Fibroblast of lung (primary cell): ENCODE data around the gene PTGFRN. TPM values are rescaled to one million over a fixed set of nuclear protein-coding genes. Genes with fewer than 3 reads are reported as not detected.

Source experiments
- DNase-seq, 2 donors: peaks; one replicate each; pipeline versions ENCODE4 v3.0.0 to v3.0.0-alpha.2; 2010; ENCODE audit warnings: low read depth in 2 of 2
- H2AFZ ChIP-seq: 2 replicates; pipeline ENCODE4 v1.5.1; 2012; ENCODE audit warnings: low read length, control low read depth, inconsistent platforms
- H3K27ac ChIP-seq: 2 replicates; pipeline ENCODE4 v1.5.1; 2011; ENCODE audit warnings: low read length, control low read depth; ENCODE audit not compliant: insufficient read depth
- H3K27me3 ChIP-seq: 2 replicates; pipeline ENCODE4 v1.5.1; 2011; ENCODE audit warnings: mild to moderate bottlenecking, low read length; ENCODE audit not compliant: control insufficient read depth, insufficient read depth
- H3K36me3 ChIP-seq: 2 replicates; pipeline ENCODE4 v1.5.1; 2011; ENCODE audit warnings: low read length; ENCODE audit not compliant: control insufficient read depth, insufficient read depth
- H3K4me1 ChIP-seq: 2 replicates; pipeline ENCODE4 v1.5.1; 2011; ENCODE audit warnings: low read length; ENCODE audit not compliant: control insufficient read depth, insufficient read depth; ENCODE audit errors: extremely low read depth
- H3K4me2 ChIP-seq: 2 replicates; pipeline ENCODE4 v1.5.1; 2011; ENCODE audit warnings: low read length, control low read depth; ENCODE audit not compliant: insufficient read depth; ENCODE audit errors: extremely low read depth
- H3K4me3 ChIP-seq, 4 experiments: fragments of 200-600 bp in 1 of 4; sonication (generic) in 1 of 4; replicated peaks in 1 of 4; 2 replicates each; pipeline ENCODE4 v1.5.1; 2011 to 2016; ENCODE audit warnings: low read length in 4 of 4, low read depth in 3 of 4, mild to moderate bottlenecking in 3 of 4, control low read depth in 2 of 4, inconsistent platforms in 1 of 4, mixed read lengths in 1 of 4; ENCODE audit not compliant: insufficient read depth in 1 of 4; ENCODE audit errors: control extremely low read depth in 1 of 4
- H3K79me2 ChIP-seq: 2 replicates; pipeline ENCODE4 v1.5.1; 2012; ENCODE audit warnings: mild to moderate bottlenecking, low read length, inconsistent platforms; ENCODE audit not compliant: control insufficient read depth, insufficient read depth
- H3K9ac ChIP-seq: 2 replicates; pipeline ENCODE4 v1.5.1; 2011; ENCODE audit warnings: mild to moderate bottlenecking, low read length, control low read depth; ENCODE audit not compliant: insufficient read depth
- H3K9me3 ChIP-seq: 2 replicates; pipeline ENCODE4 v1.5.1; 2012; ENCODE audit warnings: low read depth, low read length; ENCODE audit not compliant: control insufficient read depth, insufficient read depth
- H4K20me1 ChIP-seq: 2 replicates; pipeline ENCODE4 v1.5.1; 2011; ENCODE audit warnings: low read length; ENCODE audit not compliant: control insufficient read depth, insufficient read depth; ENCODE audit errors: extremely low read depth
- EZH2 ChIP-seq: IDR thresholded peaks from 2 replicates; pipeline ENCODE4 v1.5.1; 2012; ENCODE audit warnings: low read length, control low read depth, mild to moderate bottlenecking; ENCODE audit errors: missing control alignments
- polyA plus RNA-seq, 2 donors: library from polyadenylated mRNA; depleted of rRNA in 1 of 2; stranded (reverse) in 1 of 2; unstranded in 1 of 2; fragments of >200 nt; gene quantifications; 2 replicates each; pipeline ENCODE4 v1.2.1, GENCODE V29; 2011 to 2012; ENCODE audit warnings: missing spikeins in 1 of 2
- total RNA-seq: library from RNA; depleted of rRNA; stranded (reverse); fragments of >200 nt; gene quantifications from 2 replicates; pipeline ENCODE4 v1.2.1, GENCODE V29; 2014
- TF ChIP-seq, protein P1 (sequence below), 2 donors: IDR thresholded peaks in 1 of 2; conservative IDR thresholded peaks in 1 of 2; 1 replicate in 1 of 2; 2 replicates in 1 of 2; pipeline ENCODE4 v1.5.1; 2011 to 2012; ENCODE audit warnings: low read length in 2 of 2, control low read depth in 1 of 2, inconsistent platforms in 1 of 2, low read depth in 1 of 2, mild to moderate bottlenecking in 1 of 2

The PTGFRN gene
- total and polyA plus RNA-seq, 2 donors (not counting 1 experiment from before 2014, with no cell fraction given): 0.72 to 1.2 TPM

DNA sequence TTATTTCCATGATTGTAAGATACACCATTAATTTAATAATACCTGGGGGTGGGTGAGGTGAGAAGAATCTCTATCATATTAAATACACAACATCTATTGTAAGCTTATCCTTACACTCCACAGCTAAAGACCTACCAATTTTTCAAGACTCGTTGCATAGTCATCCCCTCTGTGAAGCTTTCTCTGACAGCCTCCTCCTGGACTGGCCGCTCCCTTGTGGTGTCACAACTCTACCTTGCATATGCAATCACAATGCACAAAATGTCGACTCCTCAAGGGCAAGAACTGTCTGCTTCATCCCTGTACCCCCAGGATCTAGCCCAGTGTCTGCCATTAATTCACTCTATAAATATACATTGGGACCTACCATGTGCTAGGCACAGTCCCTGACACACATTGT, 2.4 kb upstream of the PTGFRN start:
- Histone ChIP-seq H2AFZ (no peak overlapping the region), H3K4me2 (no peak overlapping the region), H3K36me3 (no peaks in the 10 kb centered on the region), H3K4me3 (no peak overlapping the region), H3K9me3 (no peaks in the 10 kb centered on the region), H3K27ac (no peak overlapping the region), H3K4me1 (no peaks in the 10 kb centered on the region), H3K9ac (no peak overlapping the region), H4K20me1 (no peaks in the 10 kb centered on the region), H3K27me3 (peaks cover 19% of the 10 kb centered on the region), H3K79me2 (no peaks in the 10 kb centered on the region)
- DNase-seq: no peak
- TF ChIP-seq, protein P1, sequence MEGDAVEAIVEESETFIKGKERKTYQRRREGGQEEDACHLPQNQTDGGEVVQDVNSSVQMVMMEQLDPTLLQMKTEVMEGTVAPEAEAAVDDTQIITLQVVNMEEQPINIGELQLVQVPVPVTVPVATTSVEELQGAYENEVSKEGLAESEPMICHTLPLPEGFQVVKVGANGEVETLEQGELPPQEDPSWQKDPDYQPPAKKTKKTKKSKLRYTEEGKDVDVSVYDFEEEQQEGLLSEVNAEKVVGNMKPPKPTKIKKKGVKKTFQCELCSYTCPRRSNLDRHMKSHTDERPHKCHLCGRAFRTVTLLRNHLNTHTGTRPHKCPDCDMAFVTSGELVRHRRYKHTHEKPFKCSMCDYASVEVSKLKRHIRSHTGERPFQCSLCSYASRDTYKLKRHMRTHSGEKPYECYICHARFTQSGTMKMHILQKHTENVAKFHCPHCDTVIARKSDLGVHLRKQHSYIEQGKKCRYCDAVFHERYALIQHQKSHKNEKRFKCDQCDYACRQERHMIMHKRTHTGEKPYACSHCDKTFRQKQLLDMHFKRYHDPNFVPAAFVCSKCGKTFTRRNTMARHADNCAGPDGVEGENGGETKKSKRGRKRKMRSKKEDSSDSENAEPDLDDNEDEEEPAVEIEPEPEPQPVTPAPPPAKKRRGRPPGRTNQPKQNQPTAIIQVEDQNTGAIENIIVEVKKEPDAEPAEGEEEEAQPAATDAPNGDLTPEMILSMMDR (conservative IDR thresholded peaks at IDR 0.05 in 1 of 2, IDR thresholded peaks at IDR 0.05 in 1 of 2; ENCODE audit: low read depth in 1 of 2, low read length in 2 of 2): no peak
- TF ChIP-seq EZH2: no peak

DNA sequence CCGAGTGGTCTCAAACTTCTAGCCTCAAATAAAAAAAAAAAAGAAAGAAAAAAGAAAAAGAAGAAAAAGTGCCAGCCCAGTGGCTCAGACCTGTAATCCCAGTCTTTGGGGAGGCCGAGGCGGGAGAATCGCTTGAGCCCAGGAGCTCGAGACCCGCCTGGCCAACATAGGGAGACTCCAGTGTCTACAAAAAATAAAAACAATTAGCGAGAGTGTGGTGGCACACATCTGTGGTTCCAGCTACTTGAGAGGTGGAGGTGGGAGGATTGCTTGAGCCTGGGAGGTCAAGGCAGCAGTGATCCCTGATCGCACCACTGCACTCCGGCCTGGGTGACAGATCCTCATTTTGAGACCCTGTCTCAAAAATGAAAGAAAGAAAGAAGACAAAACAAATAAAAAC, 1.4 kb upstream of the PTGFRN start:
- H3K4me1 ChIP-seq: no peaks in the 10 kb centered on the region
- H2AFZ ChIP-seq: no peak overlapping the region
- no peak overlapping the region for H3K9ac ChIP-seq
- no peaks in the 10 kb centered on the region for H3K36me3 ChIP-seq
- no peaks in the 10 kb centered on the region for H3K9me3 ChIP-seq
- H4K20me1 ChIP-seq: no peaks in the 10 kb centered on the region
- no peak overlapping the region for H3K4me2 ChIP-seq
- no peaks in the 10 kb centered on the region for H3K79me2 ChIP-seq
- TF ChIP-seq, protein P1 (conservative IDR thresholded peaks at IDR 0.05 in 1 of 2, IDR thresholded peaks at IDR 0.05 in 1 of 2; ENCODE audit: low read depth in 1 of 2, low read length in 2 of 2): no peak
- TF ChIP-seq EZH2: no peak
- peaks cover 19% of the 10 kb centered on the region for H3K27me3 ChIP-seq
- H3K27ac ChIP-seq: no peak overlapping the region
- DNase-seq: no peak
- H3K4me3 ChIP-seq: no peak overlapping the region

DNA sequence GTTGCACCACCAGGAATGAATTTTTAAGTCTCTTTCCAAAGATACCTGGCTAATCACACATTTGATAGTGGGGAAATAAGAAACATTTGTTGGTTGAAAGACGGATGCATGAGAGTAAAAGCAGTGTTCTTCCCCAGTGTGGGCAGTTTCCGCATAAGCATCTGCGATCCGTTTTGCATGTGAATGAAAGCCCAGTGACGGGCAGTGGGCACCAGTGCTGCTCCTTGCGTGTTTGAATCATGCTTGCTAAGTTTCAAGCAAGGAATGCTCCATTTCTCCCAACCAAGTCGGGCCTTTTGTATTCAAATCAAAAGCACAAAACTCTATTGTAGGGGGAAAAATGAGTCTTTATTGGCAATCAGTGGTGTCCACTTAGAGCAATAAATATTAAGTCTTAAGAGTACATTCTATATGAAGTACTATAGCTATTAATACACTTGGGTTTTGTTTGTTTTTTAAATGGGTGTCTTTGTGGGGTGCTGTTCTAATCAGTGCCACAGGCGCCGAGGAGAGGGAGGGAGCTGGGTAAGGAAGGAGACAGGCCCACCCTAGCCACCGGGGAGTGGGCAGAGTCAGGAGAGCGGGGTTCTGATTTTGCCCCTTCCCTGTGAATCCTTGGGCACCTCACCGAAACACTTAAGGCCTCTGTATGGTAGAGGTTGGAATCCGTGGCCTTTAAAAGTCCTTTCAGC, 750 bp upstream of the PTGFRN start:
- Histone ChIP-seq H3K9me3 (no peaks in the 10 kb centered on the region), H3K9ac (no peak overlapping the region), H3K27me3 (peaks cover 19% of the 10 kb centered on the region), H3K79me2 (no peaks in the 10 kb centered on the region), H4K20me1 (no peaks in the 10 kb centered on the region), H2AFZ (no peak overlapping the region), H3K4me3 (no peak overlapping the region), H3K27ac (no peak overlapping the region), H3K4me1 (no peaks in the 10 kb centered on the region), H3K36me3 (no peaks in the 10 kb centered on the region), H3K4me2 (no peak overlapping the region)
- DNase-seq: no peak
- no peak for TF ChIP-seq EZH2
- TF ChIP-seq, protein P1 (conservative IDR thresholded peaks at IDR 0.05 in 1 of 2, IDR thresholded peaks at IDR 0.05 in 1 of 2; ENCODE audit: low read depth in 1 of 2, low read length in 2 of 2): no peak
